HG02884 (cell line): Measurements from ENCODE around the gene ME3.

Source experiments
- ATAC-seq: cut with Tn5 transposase; IDR thresholded peaks from one replicate; pipeline ENCODE4 v1.9.1; 2021; ENCODE audit warnings: mild to moderate bottlenecking, moderate library complexity; ENCODE audit not compliant: unreplicated experiment

ME3 gene

GRCh38 chr11:86495351-86495750 lies 177.1 kb downstream of the ME3 start:
- no peak for ATAC-seq

GRCh38 chr11:86492370-86493010 lies 179.9 kb downstream of the ME3 start:
- ATAC-seq = no peak

GRCh38 chr11:86491027-86491426 lies 181.4 kb downstream of the ME3 start:
- no peak for ATAC-seq

GRCh38 chr11:86490582-86490981 lies 181.8 kb downstream of the ME3 start:
- no peak for ATAC-seq

- ATAC-seq = no peak
Measured at GRCh38 chr11:86489442-86489841, 183.0 kb downstream of the ME3 start.

- ATAC-seq = no peak
Measured at GRCh38 chr11:86488553-86488952, 183.9 kb downstream of the ME3 start.

GRCh38 chr11:86487671-86488070 lies 184.7 kb downstream of the ME3 start:
- no peak for ATAC-seq

GRCh38 chr11:86486261-86487030 lies 186.0 kb downstream of the ME3 start:
- no peak for ATAC-seq

- no peak for ATAC-seq
Measured at GRCh38 chr11:86484795-86485166, 187.6 kb downstream of the ME3 start.

- no peak for ATAC-seq
Measured at GRCh38 chr11:86483940-86484794, 188.2 kb downstream of the ME3 start.

- no peak for ATAC-seq
Measured at GRCh38 chr11:86483610-86483939, 188.8 kb downstream of the ME3 start.

GRCh38 chr11:86482692-86483091 lies 189.7 kb downstream of the ME3 start:
- no peak for ATAC-seq

GRCh38 chr11:86481399-86481798 lies 191.0 kb downstream of the ME3 start:
- ATAC-seq = no peak

GRCh38 chr11:86478348-86478747 lies 194.1 kb downstream of the ME3 start:
- ATAC-seq = no peak

GRCh38 chr11:86477495-86478155 lies 194.8 kb downstream of the ME3 start:
- no peak for ATAC-seq

GRCh38 chr11:86476109-86476861 lies 196.1 kb downstream of the ME3 start:
- no peak for ATAC-seq

GRCh38 chr11:86475027-86475426 lies 197.4 kb downstream of the ME3 start:
- no peak for ATAC-seq

GRCh38 chr11:86473991-86474833 lies 198.2 kb downstream of the ME3 start:
- no peak for ATAC-seq

GRCh38 chr11:86469491-86470388 lies 202.7 kb downstream of the ME3 start:
- ATAC-seq = no peak
